Measurements from ENCODE around the gene GNB1L.

GNB1L gene

DNA sequence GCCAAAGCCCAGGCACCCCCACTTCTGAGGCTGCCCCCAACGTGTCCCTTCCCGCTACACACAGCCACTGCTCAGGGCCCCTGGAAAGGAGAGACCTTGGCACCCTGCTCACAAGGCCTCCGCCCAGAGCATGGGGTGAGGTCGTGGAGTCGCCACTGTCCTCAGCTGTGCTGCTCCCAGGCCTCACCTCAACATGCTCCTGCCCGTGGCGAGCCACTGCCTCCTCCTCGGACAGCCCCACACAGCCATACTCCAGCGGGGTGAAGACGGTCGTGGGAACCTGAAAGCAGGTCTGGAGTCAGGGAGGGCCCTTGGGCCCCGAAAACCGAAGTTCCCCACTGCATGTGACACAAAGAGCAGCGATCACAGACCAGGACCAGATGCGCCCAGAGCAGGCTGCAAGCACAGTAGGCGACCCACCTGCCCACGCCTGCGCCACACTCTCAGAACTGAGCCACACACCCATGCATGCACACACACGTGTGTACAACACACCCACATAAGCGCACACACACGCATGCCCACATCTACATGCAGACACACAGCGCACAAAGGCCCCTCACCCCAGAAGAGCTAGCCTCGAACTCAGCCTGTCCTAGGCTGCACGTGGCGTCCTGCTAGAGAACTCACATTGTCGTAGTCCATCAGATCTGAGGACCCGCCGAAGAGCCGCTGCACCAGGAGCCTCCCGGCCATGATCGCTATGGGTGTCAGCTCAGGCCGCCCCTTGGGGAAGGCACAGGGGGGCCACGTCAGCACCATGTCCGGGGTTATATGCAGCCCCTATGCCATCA, 25.5 kb upstream of the GNB1L start:
- peaks cover 72% of the 10 kb centered on the region for H3K4me1 ChIP-seq (ENCODE audit: control insufficient read depth, insufficient read depth, low read length, unreplicated experiment)
- H2AFZ ChIP-seq (ENCODE audit: low read length, unreplicated experiment) = no peak overlapping the region
- no peaks in the 10 kb centered on the region for H3K36me3 ChIP-seq (ENCODE audit: insufficient read depth, low read length)
- H3K79me2 ChIP-seq (ENCODE audit: control insufficient read depth, insufficient read depth, low read length, unreplicated experiment) = peaks cover 10% of the 10 kb centered on the region
- H3K27me3 ChIP-seq (ENCODE audit: insufficient read depth, low read length) = no peaks in the 10 kb centered on the region
- H3K27ac ChIP-seq (ENCODE audit: low read depth, low read length) = peak overlapping the region; percentile 93
- peak overlapping the region; percentile 55 for H3K4me3 ChIP-seq (ENCODE audit: low read depth, low read length)

DNA sequence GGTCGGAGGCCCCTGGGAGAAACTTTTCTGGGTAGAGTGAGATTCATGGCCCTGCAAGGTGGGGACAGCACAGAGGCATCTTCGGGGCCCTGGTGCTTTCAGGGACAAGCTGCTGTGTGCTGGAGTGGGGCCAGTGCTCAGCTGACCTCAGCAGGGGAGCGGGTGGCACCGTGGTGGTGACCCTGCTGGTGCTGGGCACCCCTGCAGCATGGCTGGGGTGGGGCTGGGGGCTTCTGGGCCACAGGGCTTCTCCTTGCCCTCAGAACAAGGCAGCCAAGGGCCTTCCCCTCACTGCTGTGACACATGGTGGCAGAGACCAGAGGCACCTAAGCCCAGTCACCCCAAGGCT, 24.9 kb upstream of the GNB1L start:
- peak overlapping the region; percentile 93 for H3K27ac ChIP-seq (ENCODE audit: low read depth, low read length)

DNA sequence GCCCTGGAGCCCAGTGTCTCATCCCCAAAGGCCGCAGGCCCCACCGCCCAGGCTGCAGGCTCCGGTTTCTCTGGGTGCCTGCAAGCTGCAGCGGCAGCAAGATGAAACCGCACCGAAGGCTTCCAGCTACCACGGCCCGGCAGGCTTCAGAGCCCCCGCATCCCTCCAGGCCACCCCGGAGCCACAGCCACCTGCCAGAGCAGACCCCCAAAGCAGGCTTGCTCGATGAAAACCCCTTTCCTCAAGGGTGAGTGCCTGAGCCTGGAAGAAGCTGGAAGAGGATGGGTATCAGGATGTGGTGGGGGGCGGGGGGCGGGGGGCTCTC, 24.5 kb upstream of the GNB1L start:
- peaks cover 10% of the 10 kb centered on the region for H3K79me2 ChIP-seq (ENCODE audit: control insufficient read depth, insufficient read depth, low read length, unreplicated experiment)
- no peaks in the 10 kb centered on the region for H3K36me3 ChIP-seq (ENCODE audit: insufficient read depth, low read length)
- H3K4me3 ChIP-seq (ENCODE audit: low read depth, low read length) = 0 out of 2 replicates have a peak overlapping the region, but pooled peaks have one; percentile 43
- peaks cover 72% of the 10 kb centered on the region for H3K4me1 ChIP-seq (ENCODE audit: control insufficient read depth, insufficient read depth, low read length, unreplicated experiment)
- no peak overlapping the region for H2AFZ ChIP-seq (ENCODE audit: low read length, unreplicated experiment)
- H3K27me3 ChIP-seq (ENCODE audit: insufficient read depth, low read length) = no peaks in the 10 kb centered on the region
- peak overlapping the region; percentile 68 for H3K27ac ChIP-seq (ENCODE audit: low read depth, low read length)

More for the DNA sequence above, 24.9 kb upstream of the GNB1L start:
- no peak overlapping the region for H3K4me3 ChIP-seq (ENCODE audit: low read depth, low read length)
- peaks cover 10% of the 10 kb centered on the region for H3K79me2 ChIP-seq (ENCODE audit: control insufficient read depth, insufficient read depth, low read length, unreplicated experiment)
- no peaks in the 10 kb centered on the region for H3K36me3 ChIP-seq (ENCODE audit: insufficient read depth, low read length)
- H3K27me3 ChIP-seq (ENCODE audit: insufficient read depth, low read length) = no peaks in the 10 kb centered on the region
- peaks cover 72% of the 10 kb centered on the region for H3K4me1 ChIP-seq (ENCODE audit: control insufficient read depth, insufficient read depth, low read length, unreplicated experiment)
- no peak overlapping the region for H2AFZ ChIP-seq (ENCODE audit: low read length, unreplicated experiment)

DNA sequence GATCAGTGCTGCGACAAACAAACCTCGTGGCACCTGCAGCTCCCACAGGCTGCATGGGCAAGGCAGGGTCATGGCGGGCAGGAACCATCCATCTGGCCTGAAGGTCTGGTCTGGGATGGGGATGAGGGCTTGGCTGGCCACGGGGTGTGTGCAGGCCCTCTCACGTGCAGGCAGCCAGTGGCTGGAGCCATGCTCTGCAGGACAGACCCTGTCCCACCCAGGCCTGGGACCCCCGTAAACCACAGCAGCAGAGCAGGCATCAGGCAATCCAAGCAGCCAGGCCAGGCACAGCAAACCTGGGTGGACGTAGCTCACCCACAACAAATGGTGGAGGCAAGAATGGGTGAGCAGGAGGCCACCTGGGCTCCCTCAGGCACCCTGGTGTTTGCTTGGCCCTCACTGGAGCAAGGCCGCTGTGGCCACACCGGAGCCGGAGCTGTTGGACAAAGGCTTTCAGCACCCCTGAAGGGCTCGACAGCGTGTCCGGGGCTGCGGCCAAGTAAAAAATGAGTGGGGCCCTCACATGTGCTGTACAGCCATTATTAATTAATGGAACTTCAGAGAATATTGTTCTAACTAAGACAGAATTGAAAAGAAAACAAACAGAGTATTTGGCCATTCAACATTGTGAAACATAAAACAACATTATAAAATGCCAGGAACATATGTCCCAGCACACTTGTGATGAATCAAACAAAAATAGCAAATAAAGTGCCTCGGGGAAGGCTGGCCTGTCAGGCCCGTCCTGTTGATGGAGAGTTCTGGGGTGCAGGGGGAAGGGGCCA, 24.0 kb upstream of the GNB1L start:
- Histone ChIP-seq H3K36me3 (ENCODE audit: insufficient read depth, low read length) (no peaks in the 10 kb centered on the region), H3K4me3 (ENCODE audit: low read depth, low read length) (peak overlapping the region; percentile 43; the same call in 1 of the 2 replicates), H3K27ac (ENCODE audit: low read depth, low read length) (peak overlapping the region; percentile 68), H3K4me1 (ENCODE audit: control insufficient read depth, insufficient read depth, low read length, unreplicated experiment) (peaks cover 72% of the 10 kb centered on the region), H2AFZ (ENCODE audit: low read length, unreplicated experiment) (no peak overlapping the region), H3K79me2 (ENCODE audit: control insufficient read depth, insufficient read depth, low read length, unreplicated experiment) (peaks cover 10% of the 10 kb centered on the region), H3K27me3 (ENCODE audit: insufficient read depth, low read length) (no peaks in the 10 kb centered on the region)

DNA sequence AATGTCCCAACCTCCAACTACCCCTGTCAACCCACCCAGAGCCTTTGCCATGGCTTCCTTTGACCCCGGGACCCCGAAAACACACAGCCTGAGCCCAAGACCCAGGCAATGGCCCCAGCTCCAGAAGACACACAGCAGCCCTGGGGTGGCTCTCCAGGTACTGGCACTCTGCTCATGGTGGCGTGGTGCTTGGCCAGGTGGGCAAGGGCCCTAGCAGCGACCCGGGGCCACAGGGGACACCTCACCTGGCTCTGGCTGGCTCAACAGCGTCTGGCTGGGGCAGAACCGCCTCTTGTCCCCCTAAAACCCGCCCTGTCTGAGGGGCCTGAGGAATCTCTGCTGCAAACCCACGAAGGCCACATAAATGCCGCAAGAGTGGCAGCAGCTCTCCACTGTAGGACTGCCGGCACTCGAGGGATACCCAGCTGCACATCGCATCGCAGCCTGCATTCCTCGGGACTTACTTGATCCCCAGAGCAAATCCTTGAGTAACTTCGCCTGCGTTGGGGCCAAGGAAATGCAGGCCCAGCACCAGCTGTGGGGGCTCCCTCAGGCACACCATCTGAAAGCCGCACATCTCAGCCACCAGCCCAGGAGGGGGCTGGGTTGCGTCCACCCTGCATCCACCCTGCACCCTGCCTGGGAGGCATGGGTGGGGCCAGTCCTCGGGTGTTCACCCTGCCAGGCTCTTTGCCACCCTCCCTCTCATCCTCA, 23.1 kb upstream of the GNB1L start:
- Histone ChIP-seq H3K36me3 (ENCODE audit: insufficient read depth, low read length) (no peaks in the 10 kb centered on the region), H2AFZ (ENCODE audit: low read length, unreplicated experiment) (no peak overlapping the region), H3K27ac (ENCODE audit: low read depth, low read length) (peak overlapping the region; percentile 68; the same call in 1 of the 2 replicates), H3K27me3 (ENCODE audit: insufficient read depth, low read length) (no peaks in the 10 kb centered on the region), H3K79me2 (ENCODE audit: control insufficient read depth, insufficient read depth, low read length, unreplicated experiment) (peaks cover 10% of the 10 kb centered on the region), H3K4me3 (ENCODE audit: low read depth, low read length) (no peak overlapping the region), H3K4me1 (ENCODE audit: control insufficient read depth, insufficient read depth, low read length, unreplicated experiment) (peaks cover 70% of the 10 kb centered on the region)

DNA sequence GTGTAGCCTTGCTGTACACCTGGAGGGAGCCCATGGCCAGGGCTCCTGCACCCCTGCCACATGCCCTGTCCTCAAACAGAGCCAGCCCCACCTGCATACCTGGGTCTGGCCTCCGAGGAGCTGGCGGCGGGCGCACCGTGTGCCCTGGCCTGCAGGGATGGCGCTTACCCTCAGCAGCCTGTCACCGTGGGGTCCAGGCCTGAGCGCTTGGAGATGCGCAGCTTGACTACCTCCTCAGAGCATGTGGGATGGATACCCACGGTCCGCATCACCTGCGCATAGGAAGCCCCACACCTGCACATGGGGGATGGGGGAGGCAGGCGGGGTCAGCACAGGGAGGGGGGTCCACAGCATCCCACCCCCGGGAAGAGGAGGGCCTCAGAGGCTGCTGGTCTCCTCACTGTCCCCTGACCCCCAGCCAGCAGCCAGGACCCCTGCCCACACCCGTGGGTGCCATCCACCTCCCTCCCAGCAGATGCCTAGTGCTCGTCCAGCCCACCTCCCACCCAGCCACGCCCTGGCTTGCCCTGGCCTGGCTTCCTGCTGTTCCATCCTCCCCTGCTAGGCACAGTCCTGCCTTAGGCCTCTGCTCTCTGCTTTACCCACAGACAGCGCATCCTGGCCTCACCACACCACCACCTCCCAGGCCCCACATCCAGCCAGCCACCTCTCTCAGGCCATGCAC, 22.4 kb upstream of the GNB1L start:
- Histone ChIP-seq H3K36me3 (ENCODE audit: insufficient read depth, low read length) (no peaks in the 10 kb centered on the region), H3K4me3 (ENCODE audit: low read depth, low read length) (no peak overlapping the region), H3K27ac (ENCODE audit: low read depth, low read length) (no peak overlapping the region), H3K4me1 (ENCODE audit: control insufficient read depth, insufficient read depth, low read length, unreplicated experiment) (peaks cover 63% of the 10 kb centered on the region), H2AFZ (ENCODE audit: low read length, unreplicated experiment) (no peak overlapping the region), H3K27me3 (ENCODE audit: insufficient read depth, low read length) (no peaks in the 10 kb centered on the region), H3K79me2 (ENCODE audit: control insufficient read depth, insufficient read depth, low read length, unreplicated experiment) (peaks cover 10% of the 10 kb centered on the region)

DNA sequence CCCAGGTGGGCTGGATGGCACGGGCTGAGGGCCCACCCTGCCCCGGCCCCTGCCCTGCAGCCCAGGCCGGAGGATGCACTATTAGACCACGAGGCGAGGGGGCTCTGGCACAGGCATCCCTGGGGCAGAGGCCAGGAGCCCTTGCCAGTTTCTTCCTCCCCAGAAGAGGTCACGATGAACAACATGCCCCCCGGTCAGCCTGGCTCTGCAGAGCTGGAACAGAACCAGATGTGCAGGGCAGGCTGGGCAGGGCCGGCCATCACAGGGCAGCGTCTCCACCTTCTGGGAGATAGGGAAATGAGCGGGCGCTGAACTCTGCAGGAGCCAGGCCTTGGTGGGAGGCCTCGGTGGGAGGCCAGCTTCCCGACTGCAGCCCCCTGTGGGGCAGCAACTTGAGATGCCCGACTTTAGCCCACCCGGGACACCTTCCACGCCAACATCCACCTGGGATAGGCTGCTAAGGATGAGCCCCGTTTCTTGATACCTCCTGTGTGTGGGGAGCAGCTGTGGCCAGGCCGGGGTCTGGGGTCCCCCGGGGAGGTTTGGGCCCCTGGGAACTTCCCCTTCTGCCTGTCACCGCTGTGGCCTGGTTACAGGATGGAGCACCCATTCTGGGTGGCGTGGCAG, 21.8 kb upstream of the GNB1L start:
- H3K4me3 ChIP-seq (ENCODE audit: low read depth, low read length) = no peak overlapping the region
- peak overlapping the region; percentile 67 for H3K27ac ChIP-seq (ENCODE audit: low read depth, low read length)
- peak overlapping the region; percentile 50 for H2AFZ ChIP-seq (ENCODE audit: low read length, unreplicated experiment)
- no peaks in the 10 kb centered on the region for H3K27me3 ChIP-seq (ENCODE audit: insufficient read depth, low read length)
- peaks cover 10% of the 10 kb centered on the region for H3K79me2 ChIP-seq (ENCODE audit: control insufficient read depth, insufficient read depth, low read length, unreplicated experiment)
- H3K4me1 ChIP-seq (ENCODE audit: control insufficient read depth, insufficient read depth, low read length, unreplicated experiment) = peaks cover 56% of the 10 kb centered on the region
- H3K36me3 ChIP-seq (ENCODE audit: insufficient read depth, low read length) = no peaks in the 10 kb centered on the region

DNA sequence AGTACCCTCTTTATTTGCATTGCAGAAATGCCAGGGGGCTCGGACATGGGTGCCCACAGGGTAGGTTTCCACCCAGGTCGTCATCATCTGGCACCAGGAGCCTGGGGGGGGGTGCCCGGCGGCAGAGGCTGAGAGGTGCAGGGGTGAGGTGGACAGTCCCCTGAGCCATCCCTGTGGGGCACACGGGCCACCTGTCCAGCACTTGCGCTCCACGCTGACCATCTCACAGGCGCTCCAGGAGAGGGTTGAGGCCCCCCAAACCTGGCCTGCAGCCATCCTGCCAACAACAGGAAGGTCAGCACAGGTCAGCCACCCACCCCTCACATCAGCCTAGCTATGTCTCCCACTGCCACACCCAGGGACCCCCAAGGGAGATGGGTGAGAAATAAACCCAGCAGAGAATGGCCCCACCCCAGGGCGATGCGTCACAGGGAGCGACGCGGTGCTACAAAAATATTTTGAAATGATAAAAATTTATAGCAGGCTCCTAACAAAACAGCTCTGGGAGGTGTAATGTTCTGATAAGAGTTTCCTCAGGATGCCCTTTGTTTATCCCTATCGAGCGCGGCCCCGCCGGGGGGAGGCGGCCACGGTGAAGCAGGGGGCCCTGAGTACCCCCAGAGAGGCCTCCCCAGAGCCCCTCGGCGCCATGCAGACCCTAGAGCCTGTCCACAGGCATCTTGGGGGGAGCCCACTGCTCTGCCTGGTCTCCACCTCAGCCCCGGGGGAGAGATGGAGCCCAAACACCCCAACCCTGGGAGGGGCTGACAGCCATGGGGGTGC, 21.0 kb upstream of the GNB1L start:
- Histone ChIP-seq H3K36me3 (ENCODE audit: insufficient read depth, low read length) (no peaks in the 10 kb centered on the region), H3K4me1 (ENCODE audit: control insufficient read depth, insufficient read depth, low read length, unreplicated experiment) (peaks cover 52% of the 10 kb centered on the region), H3K79me2 (ENCODE audit: control insufficient read depth, insufficient read depth, low read length, unreplicated experiment) (peaks cover 10% of the 10 kb centered on the region), H2AFZ (ENCODE audit: low read length, unreplicated experiment) (peak overlapping the region; percentile 50), H3K4me3 (ENCODE audit: low read depth, low read length) (no peak overlapping the region), H3K27me3 (ENCODE audit: insufficient read depth, low read length) (no peaks in the 10 kb centered on the region), H3K27ac (ENCODE audit: low read depth, low read length) (peak overlapping the region; percentile 67)

DNA sequence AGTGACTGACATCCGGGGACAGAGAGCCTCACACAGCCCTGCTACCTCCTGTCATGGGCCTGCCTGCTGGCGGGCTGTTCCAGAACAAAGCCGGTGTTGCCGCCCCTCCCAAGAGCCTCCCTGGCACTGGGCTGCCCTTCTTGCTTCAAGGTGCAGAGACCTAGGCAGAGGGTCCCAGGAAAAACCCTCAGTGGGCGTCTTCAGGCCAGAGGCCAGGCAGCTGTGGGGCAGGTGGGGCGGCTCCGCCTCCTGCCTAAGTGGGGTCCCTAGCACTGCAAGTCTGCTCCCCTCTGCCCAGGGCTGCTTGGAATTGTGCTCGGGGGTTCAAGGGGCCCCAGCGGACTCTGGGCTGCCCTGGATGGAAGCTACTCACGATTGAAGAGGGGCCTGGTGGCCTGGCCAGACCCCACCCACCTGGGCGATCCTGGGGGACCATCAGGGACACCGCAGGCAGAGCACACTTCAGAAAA, 20.4 kb upstream of the GNB1L start:
- Histone ChIP-seq H3K27me3 (ENCODE audit: insufficient read depth, low read length) (no peaks in the 10 kb centered on the region), H2AFZ (ENCODE audit: low read length, unreplicated experiment) (no peak overlapping the region), H3K36me3 (ENCODE audit: insufficient read depth, low read length) (no peaks in the 10 kb centered on the region), H3K4me1 (ENCODE audit: control insufficient read depth, insufficient read depth, low read length, unreplicated experiment) (peaks cover 45% of the 10 kb centered on the region), H3K4me3 (ENCODE audit: low read depth, low read length) (no peak overlapping the region), H3K79me2 (ENCODE audit: control insufficient read depth, insufficient read depth, low read length, unreplicated experiment) (peaks cover 5% of the 10 kb centered on the region), H3K27ac (ENCODE audit: low read depth, low read length) (0 out of 2 replicates have a peak overlapping the region, but pooled peaks have one; percentile 29)
